Measurements from ENCODE around the gene CTU2. TPM values are rescaled to one million over a fixed set of nuclear protein-coding genes. Genes with fewer than 3 reads are reported as not detected.

The CTU2 gene
- total and polyA plus RNA-seq, 8 donors, result 1.8 to 53.3 (median 14.8) TPM

GRCh38 chr16:88735616-88736015 is 29.3 kb downstream of the CTU2 start:
- Histone ChIP-seq H3K27ac (no peak overlapping the region), H3K27me3 (no peaks in the 10 kb centered on the region), H3K4me3 (no peak overlapping the region), H3K4me1 (peaks cover 0 to 11% (median 9%) of the 10 kb centered on the region in 4 donors), H3K36me3 (peaks cover 60 to 94% (median 88%) of the 10 kb centered on the region in 4 donors), H3K9me3 (no peaks in the 10 kb centered on the region)
- TF ChIP-seq, protein P1, sequence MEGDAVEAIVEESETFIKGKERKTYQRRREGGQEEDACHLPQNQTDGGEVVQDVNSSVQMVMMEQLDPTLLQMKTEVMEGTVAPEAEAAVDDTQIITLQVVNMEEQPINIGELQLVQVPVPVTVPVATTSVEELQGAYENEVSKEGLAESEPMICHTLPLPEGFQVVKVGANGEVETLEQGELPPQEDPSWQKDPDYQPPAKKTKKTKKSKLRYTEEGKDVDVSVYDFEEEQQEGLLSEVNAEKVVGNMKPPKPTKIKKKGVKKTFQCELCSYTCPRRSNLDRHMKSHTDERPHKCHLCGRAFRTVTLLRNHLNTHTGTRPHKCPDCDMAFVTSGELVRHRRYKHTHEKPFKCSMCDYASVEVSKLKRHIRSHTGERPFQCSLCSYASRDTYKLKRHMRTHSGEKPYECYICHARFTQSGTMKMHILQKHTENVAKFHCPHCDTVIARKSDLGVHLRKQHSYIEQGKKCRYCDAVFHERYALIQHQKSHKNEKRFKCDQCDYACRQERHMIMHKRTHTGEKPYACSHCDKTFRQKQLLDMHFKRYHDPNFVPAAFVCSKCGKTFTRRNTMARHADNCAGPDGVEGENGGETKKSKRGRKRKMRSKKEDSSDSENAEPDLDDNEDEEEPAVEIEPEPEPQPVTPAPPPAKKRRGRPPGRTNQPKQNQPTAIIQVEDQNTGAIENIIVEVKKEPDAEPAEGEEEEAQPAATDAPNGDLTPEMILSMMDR (IDR thresholded peaks at IDR 0.05), result no peak
- TF ChIP-seq EP300 (IDR thresholded peaks at IDR 0.05), result no peak
- intact Hi-C loops (cut with DNase I; ENCODE audit: low total_unique reads), result loop anchor here (10.0 kb wide), 2 partner anchors 439 to 479 kb away; partner anchors contain the start of genes CDH15 and ZNF778
- DNase-seq, result no peak
- WGBS, 5 donors, result 78 to 88% (median 82%) methylated on average over 8 to 10 of the region's 10 CpGs

GRCh38 chr16:88736088-88736487 is 29.8 kb downstream of the CTU2 start:
- DNase-seq, result no peak
- H3K9me3 ChIP-seq, result no peaks in the 10 kb centered on the region
- intact Hi-C loops (cut with DNase I; ENCODE audit: low total_unique reads), result loop anchor here (10.0 kb wide), 2 partner anchors 439 to 479 kb away; partner anchors contain the start of genes CDH15 and ZNF778
- no peak overlapping the region for H3K27ac ChIP-seq
- no peaks in the 10 kb centered on the region for H3K27me3 ChIP-seq
- H3K36me3 ChIP-seq, result peaks cover 60 to 94% (median 88%) of the 10 kb centered on the region in 4 donors
- WGBS, 5 donors, result 86 to 97% (median 96%) methylated on average over 15 to 21 of the region's 21 CpGs
- H3K4me1 ChIP-seq, result peaks cover 0 to 11% (median 9%) of the 10 kb centered on the region in 4 donors
- H3K4me3 ChIP-seq, result no peak overlapping the region
- no peak for TF ChIP-seq POLR2AphosphoS5 (IDR thresholded peaks at IDR 0.05)
- TF ChIP-seq, protein P1 (IDR thresholded peaks at IDR 0.05), result no peak
- no peak for TF ChIP-seq POLR2A (IDR thresholded peaks at IDR 0.05)
- TF ChIP-seq EP300 (IDR thresholded peaks at IDR 0.05), result no peak

- no peak overlapping the region for H3K27ac ChIP-seq
- 90 to 97% (median 94%) methylated on average over 16 to 21 of the region's 21 CpGs for WGBS, 5 donors
- intact Hi-C loops (cut with DNase I; ENCODE audit: low total_unique reads), result loop anchor here (10.0 kb wide), 2 partner anchors 438 to 478 kb away; partner anchors contain the start of genes CDH15 and ZNF778
- TF ChIP-seq, protein P1 (IDR thresholded peaks at IDR 0.05), result no peak
- no peak for TF ChIP-seq POLR2A (IDR thresholded peaks at IDR 0.05)
- no peak for TF ChIP-seq POLR2AphosphoS5 (IDR thresholded peaks at IDR 0.05)
- TF ChIP-seq EP300 (IDR thresholded peaks at IDR 0.05), result no peak
- no peak for DNase-seq
- H3K36me3 ChIP-seq, result peaks cover 60 to 94% (median 88%) of the 10 kb centered on the region in 4 donors
- H3K4me1 ChIP-seq, result peaks cover 0 to 11% (median 9%) of the 10 kb centered on the region in 4 donors
- no peaks in the 10 kb centered on the region for H3K27me3 ChIP-seq
- H3K4me3 ChIP-seq, result no peak overlapping the region
- H3K9me3 ChIP-seq, result no peaks in the 10 kb centered on the region
These were observed 30.2 kb downstream of the CTU2 start for GRCh38 chr16:88736496-88736895.

DNA sequence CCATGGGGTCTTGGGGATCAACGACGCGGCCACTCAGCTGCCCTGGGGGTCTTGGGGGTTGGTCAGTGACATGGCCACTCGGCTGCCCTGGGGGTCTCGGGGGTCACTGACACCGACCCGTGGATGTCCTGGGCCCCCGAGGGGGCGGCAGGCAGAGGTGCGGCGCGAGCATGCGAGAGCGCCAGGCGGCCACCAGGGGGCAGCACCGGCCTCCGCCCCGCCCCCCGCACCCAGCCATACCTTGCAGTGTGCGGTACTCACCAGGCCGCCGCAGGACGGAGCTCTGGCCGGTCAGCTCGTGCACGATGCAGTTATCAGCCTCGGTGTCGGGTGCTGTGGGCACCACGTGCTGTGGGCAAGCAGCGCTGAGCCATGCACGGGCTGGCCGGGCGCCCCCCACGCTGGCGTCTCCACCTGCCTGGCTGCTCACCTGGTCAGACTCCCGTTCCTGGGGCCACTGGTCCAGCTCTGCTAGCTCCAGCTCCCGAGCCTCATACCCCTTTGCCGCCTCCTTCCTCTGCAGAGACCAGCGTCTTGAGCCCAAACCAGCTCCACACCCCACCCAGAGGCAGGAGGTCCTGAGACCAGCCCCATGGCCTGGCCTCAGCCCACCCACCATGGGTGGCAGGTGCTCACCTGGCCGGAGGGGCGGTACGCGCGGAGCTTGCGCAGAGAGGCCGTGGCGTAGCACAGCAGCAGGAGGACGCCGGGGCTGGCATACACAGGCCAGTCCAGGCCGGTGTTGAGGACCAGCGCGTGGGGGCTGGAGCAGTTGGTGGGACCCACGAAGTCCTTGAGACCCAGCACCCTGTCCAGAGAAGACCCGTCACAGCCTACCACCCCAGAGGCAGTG is 31.2 kb downstream of the CTU2 start:
- Histone ChIP-seq H3K27me3 (no peaks in the 10 kb centered on the region), H3K4me3 (no peak overlapping the region), H3K9me3 (no peaks in the 10 kb centered on the region), H3K36me3 (peaks cover 53 to 92% (median 86%) of the 10 kb centered on the region in 4 donors), H3K4me1 (peaks cover 0 to 11% (median 9%) of the 10 kb centered on the region in 4 donors), H3K27ac (peak overlapping the region in 2 of 5 donors; percentile 25 to 38)
- 38 to 66% (median 43%) methylated on average over 25 to 54 of the region's 54 CpGs for WGBS, 5 donors
- intact Hi-C loops (cut with DNase I; ENCODE audit: low total_unique reads), result loop anchor here (10.0 kb wide), 2 partner anchors 437 to 477 kb away; partner anchors contain the start of genes CDH15 and ZNF778
- DNase-seq, result peak; percentile 80 to 93
- TF ChIP-seq, protein P1 (IDR thresholded peaks at IDR 0.05), result peak in 6 of 7 experiments; percentile 93 to 99 (median 98)
- TF ChIP-seq EP300 (IDR thresholded peaks at IDR 0.05) (no peak), POLR2AphosphoS5 (IDR thresholded peaks at IDR 0.05) (peak in 2 of 3 donors; percentile 38 to 87)

All from stomach (tissue), 9 donors.